ENCODE measurements around the gene TP63. TPM values are rescaled to one million over a fixed set of nuclear protein-coding genes. Genes with fewer than 3 reads are reported as not detected.

TP63 gene
- total RNA-seq, 1 donor from 2014 or later: 1.1 TPM

DNA sequence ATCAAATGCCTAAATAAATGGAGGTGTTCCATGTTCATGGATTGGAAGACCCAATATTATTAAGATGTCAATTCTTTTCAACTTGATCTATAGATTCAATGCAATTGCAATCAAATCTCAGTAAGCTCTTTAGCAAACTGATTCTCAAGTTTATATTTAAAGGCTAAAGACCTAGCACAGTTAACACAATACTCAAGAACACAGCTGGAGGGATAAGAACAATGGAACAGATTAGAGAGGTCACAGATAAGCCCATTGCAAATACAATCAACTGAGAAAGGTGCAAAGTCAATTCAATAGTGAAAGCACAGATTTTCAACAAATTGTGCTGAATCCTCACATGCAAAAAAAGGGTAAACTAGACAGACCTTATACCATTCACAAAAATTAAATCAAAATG lies 290.6 kb downstream of the TP63 start:
- Histone ChIP-seq H3K36me3 (ENCODE audit: insufficient read depth, low read length) (no peaks in the 10 kb centered on the region), H3K27me3 (ENCODE audit: insufficient read depth, low read length) (no peaks in the 10 kb centered on the region), H3K79me2 (ENCODE audit: insufficient read depth, low read length) (no peaks in the 10 kb centered on the region), H2AFZ (ENCODE audit: low read depth, low read length) (no peak overlapping the region), H3K27ac (ENCODE audit: low read depth, low read length) (no peak overlapping the region), H3K4me1 (ENCODE audit: insufficient read depth, low read length) (no peaks in the 10 kb centered on the region), H3K9ac (ENCODE audit: low read length) (no peak overlapping the region), H4K20me1 (ENCODE audit: insufficient read depth, low read length) (no peaks in the 10 kb centered on the region), H3K4me2 (ENCODE audit: low read length) (no peak overlapping the region), H3K9me3 (ENCODE audit: insufficient read depth, low read depth, low read length) (no peaks in the 10 kb centered on the region), H3K4me3 (ENCODE audit: insufficient read depth, low read depth, low read length) (no peak overlapping the region)
- no peak for DNase-seq (ENCODE audit: low read depth)
- H3K27ac Mint-ChIP-seq (ENCODE audit: unreplicated experiment): no peak overlapping the region
- FAIRE-seq: no peak
- H3K36me3 Mint-ChIP-seq (ENCODE audit: low read depth, unreplicated experiment): no peaks in the 10 kb centered on the region
- no peaks in the 10 kb centered on the region for H3K27me3 Mint-ChIP-seq (ENCODE audit: low read depth, unreplicated experiment)
- no peak overlapping the region for H3K4me3 Mint-ChIP-seq (ENCODE audit: unreplicated experiment)
- no peaks in the 10 kb centered on the region for H3K9me3 Mint-ChIP-seq (ENCODE audit: unreplicated experiment)
- no peak for TF ChIP-seq EZH2 (IDR thresholded peaks at IDR 0.05; ENCODE audit: insufficient read depth, low read length)
- TF ChIP-seq, protein P1, sequence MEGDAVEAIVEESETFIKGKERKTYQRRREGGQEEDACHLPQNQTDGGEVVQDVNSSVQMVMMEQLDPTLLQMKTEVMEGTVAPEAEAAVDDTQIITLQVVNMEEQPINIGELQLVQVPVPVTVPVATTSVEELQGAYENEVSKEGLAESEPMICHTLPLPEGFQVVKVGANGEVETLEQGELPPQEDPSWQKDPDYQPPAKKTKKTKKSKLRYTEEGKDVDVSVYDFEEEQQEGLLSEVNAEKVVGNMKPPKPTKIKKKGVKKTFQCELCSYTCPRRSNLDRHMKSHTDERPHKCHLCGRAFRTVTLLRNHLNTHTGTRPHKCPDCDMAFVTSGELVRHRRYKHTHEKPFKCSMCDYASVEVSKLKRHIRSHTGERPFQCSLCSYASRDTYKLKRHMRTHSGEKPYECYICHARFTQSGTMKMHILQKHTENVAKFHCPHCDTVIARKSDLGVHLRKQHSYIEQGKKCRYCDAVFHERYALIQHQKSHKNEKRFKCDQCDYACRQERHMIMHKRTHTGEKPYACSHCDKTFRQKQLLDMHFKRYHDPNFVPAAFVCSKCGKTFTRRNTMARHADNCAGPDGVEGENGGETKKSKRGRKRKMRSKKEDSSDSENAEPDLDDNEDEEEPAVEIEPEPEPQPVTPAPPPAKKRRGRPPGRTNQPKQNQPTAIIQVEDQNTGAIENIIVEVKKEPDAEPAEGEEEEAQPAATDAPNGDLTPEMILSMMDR (IDR thresholded peaks at IDR 0.05; ENCODE audit: insufficient read depth, low read depth, low read length): no peak
- H3K4me1 Mint-ChIP-seq (ENCODE audit: low read depth, unreplicated experiment): no peaks in the 10 kb centered on the region

GRCh38 chr3:189927975-189928895 lies 297.0 kb downstream of the TP63 start:
- Histone ChIP-seq H4K20me1 (ENCODE audit: insufficient read depth, low read length) (no peaks in the 10 kb centered on the region), H2AFZ (ENCODE audit: low read depth, low read length) (no peak overlapping the region), H3K36me3 (ENCODE audit: insufficient read depth, low read length) (no peaks in the 10 kb centered on the region), H3K79me2 (ENCODE audit: insufficient read depth, low read length) (no peaks in the 10 kb centered on the region), H3K9me3 (ENCODE audit: insufficient read depth, low read depth, low read length) (no peaks in the 10 kb centered on the region), H3K4me1 (ENCODE audit: insufficient read depth, low read length) (no peaks in the 10 kb centered on the region), H3K4me3 (ENCODE audit: insufficient read depth, low read depth, low read length) (no peak overlapping the region), H3K9ac (ENCODE audit: low read length) (no peak overlapping the region), H3K27ac (ENCODE audit: low read depth, low read length) (no peak overlapping the region), H3K27me3 (ENCODE audit: insufficient read depth, low read length) (no peaks in the 10 kb centered on the region), H3K4me2 (ENCODE audit: low read length) (no peak overlapping the region)
- H3K9me3 Mint-ChIP-seq (ENCODE audit: unreplicated experiment): peaks cover 5% of the 10 kb centered on the region
- H3K4me1 Mint-ChIP-seq (ENCODE audit: low read depth, unreplicated experiment): peaks cover 4% of the 10 kb centered on the region
- H3K27me3 Mint-ChIP-seq (ENCODE audit: low read depth, unreplicated experiment): no peaks in the 10 kb centered on the region
- DNase-seq (ENCODE audit: low read depth): peak; percentile 38
- peak; percentile 5 for FAIRE-seq
- no peaks in the 10 kb centered on the region for H3K36me3 Mint-ChIP-seq (ENCODE audit: low read depth, unreplicated experiment)
- TF ChIP-seq EZH2 (IDR thresholded peaks at IDR 0.05; ENCODE audit: insufficient read depth, low read length): no peak
- TF ChIP-seq, protein P1 (IDR thresholded peaks at IDR 0.05; ENCODE audit: insufficient read depth, low read depth, low read length): no peak
- no peak overlapping the region for H3K27ac Mint-ChIP-seq (ENCODE audit: unreplicated experiment)
- H3K4me3 Mint-ChIP-seq (ENCODE audit: unreplicated experiment): no peak overlapping the region

Data from astrocyte (in vitro differentiated cells and primary cell).